ENCODE data around the gene DLD. TPM values are rescaled to one million over a fixed set of nuclear protein-coding genes. Genes with fewer than 3 reads are reported as not detected.
"Not testable (repeated sequence)": the region's sequence is repeated elsewhere in the genome, so short reads cannot be mapped to it uniquely, and the experiment has no call there.

Gene DLD
- total RNA-seq, 4 donors from 2014 or later, result 46.0 to 131 (median 126) TPM

DNA sequence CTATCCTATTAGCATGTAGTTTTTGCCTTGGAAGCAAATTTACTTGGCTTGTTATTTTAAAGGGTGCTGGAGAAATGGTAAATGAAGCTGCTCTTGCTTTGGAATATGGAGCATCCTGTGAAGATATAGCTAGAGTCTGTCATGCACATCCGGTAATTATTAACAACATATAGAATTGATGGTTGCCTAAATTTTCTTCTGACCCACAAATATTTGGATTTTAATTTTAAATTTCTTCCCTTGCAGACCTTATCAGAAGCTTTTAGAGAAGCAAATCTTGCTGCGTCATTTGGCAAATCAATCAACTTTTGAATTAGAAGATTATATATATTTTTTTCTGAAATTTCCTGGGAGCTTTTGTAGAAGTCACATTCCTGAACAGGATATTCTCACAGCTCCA, 28.0 kb downstream of the DLD start:
- 96 to 100% methylated on average over 1 to 2 of the region's 2 CpGs for WGBS, 2 donors (ENCODE audit: low coverage in 1 of 2)
- H3K36me3 ChIP-seq, result peaks cover 0 to 72% (median 32%) of the 10 kb centered on the region in 4 donors
- in situ Hi-C loops (cut with MboI; ENCODE audit: low pct_ligation_motif_present in 1 of 4, low pct_unique_long_range_greater_than_20kb in 1 of 4, low sequenced_read_pairs in 3 of 4), result no loop called here

DNA sequence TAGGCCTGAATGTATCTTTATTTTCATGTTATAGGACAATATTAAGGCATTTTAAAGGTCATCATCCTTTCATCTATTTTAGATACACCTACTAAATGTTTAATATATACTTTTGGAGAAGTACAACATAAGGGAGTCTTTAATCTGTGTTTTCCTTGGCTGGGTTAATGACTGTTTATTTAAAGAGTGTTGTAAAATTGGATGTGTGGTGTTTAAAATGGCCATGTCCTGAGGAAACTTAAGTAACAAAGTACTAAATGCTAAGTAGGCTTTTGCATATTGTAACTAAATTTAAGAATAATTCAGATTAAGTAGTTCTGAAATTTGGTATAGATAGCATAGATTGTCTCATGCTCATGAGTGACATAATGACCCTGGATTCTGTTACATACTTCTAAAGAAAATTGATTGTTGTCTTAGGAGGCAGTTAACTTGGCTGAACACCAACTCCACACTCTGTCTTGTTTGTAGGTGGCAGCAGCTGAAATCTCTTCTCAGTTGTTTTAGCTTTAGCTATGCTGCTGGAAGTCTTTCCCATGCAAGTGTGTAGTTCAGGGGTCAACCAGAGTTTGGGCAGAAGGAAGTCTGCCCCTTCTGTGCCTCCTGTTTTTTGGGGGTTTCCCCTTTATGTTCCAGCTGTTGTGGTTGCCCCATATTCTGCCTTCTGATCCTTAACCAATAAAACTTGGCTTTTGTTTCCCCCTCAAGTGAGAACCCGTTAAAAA, 29.2 kb downstream of the DLD start:
- no peaks in the 10 kb centered on the region for H3K9me3 ChIP-seq
- intact Hi-C loops (cut with DNase I; ENCODE audit: low total_unique reads), result no loop called here
- no peaks in the 10 kb centered on the region for H3K27me3 ChIP-seq
- DNase-seq, result no peak
- in situ Hi-C loops (cut with MboI; ENCODE audit: low pct_ligation_motif_present in 1 of 4, low pct_unique_long_range_greater_than_20kb in 1 of 4, low sequenced_read_pairs in 3 of 4), result no loop called here
- no peak for TF ChIP-seq EP300 (IDR thresholded peaks at IDR 0.05; ENCODE audit: low read depth)
- no peak for TF ChIP-seq CTCF (IDR thresholded peaks at IDR 0.05)
- no peak for TF ChIP-seq POLR2A (IDR thresholded peaks at IDR 0.05)
- no peak overlapping the region for H3K4me3 ChIP-seq
- peaks cover 0 to 77% (median 33%) of the 10 kb centered on the region in 4 donors for H3K36me3 ChIP-seq
- H3K27ac ChIP-seq, result peak overlapping the region; percentile 11 to 50 (median 33)
- 0 to 7% methylated on average over 1 of the region's 1 CpG for WGBS, 2 donors (ENCODE audit: low coverage in 1 of 2)
- peaks cover 0 to 39% (median 13%) of the 10 kb centered on the region in 4 donors for H3K4me1 ChIP-seq

More for the DNA sequence above, 28.0 kb downstream of the DLD start:
- intact Hi-C loops (cut with DNase I; ENCODE audit: low total_unique reads), result no loop called here
- H3K9me3 ChIP-seq, result no peaks in the 10 kb centered on the region
- H3K27ac ChIP-seq, result no peak overlapping the region
- H3K4me3 ChIP-seq, result no peak overlapping the region
- no peaks in the 10 kb centered on the region for H3K27me3 ChIP-seq
- DNase-seq, result no peak
- TF ChIP-seq POLR2A (IDR thresholded peaks at IDR 0.05) (no peak), EP300 (IDR thresholded peaks at IDR 0.05; ENCODE audit: low read depth) (no peak)
- peaks cover 0 to 34% (median 11%) of the 10 kb centered on the region in 4 donors for H3K4me1 ChIP-seq

DNA sequence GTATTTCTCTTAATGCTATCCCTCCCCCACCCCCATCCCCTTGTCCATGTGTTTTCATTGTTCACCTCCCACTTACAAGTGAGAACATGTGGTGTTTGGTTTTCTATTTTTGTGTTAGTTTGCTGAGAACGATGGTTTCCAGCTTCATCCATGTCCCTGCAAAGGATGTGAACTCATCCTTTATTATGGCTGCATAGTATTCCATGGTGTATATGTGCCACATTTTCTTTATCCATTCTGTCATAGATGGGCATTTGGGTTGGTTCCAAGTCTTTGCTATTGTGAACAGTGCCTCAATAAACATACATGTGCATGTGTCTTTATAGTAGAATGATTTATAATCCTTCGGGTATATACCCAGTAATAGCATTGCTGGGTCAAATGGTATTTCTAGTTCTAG, 30.8 kb downstream of the DLD start:
- H3K27me3 ChIP-seq; H3K27ac ChIP-seq; intact Hi-C loops (cut with DNase I; ENCODE audit: low total_unique reads); H3K9me3 ChIP-seq; in situ Hi-C loops (cut with MboI; ENCODE audit: low pct_ligation_motif_present in 1 of 4, low pct_unique_long_range_greater_than_20kb in 1 of 4, low sequenced_read_pairs in 3 of 4); H3K4me3 ChIP-seq; DNase-seq: not testable (repeated sequence)
- Histone ChIP-seq H3K4me1 (peaks cover 0 to 41% (median 13%) of the 10 kb centered on the region in 4 donors), H3K36me3 (peaks cover 0 to 74% (median 32%) of the 10 kb centered on the region in 4 donors)
- WGBS, 2 donors (ENCODE audit: low coverage in 1 of 2), result 86 to 92% methylated on average over 1 to 2 of the region's 2 CpGs

DNA sequence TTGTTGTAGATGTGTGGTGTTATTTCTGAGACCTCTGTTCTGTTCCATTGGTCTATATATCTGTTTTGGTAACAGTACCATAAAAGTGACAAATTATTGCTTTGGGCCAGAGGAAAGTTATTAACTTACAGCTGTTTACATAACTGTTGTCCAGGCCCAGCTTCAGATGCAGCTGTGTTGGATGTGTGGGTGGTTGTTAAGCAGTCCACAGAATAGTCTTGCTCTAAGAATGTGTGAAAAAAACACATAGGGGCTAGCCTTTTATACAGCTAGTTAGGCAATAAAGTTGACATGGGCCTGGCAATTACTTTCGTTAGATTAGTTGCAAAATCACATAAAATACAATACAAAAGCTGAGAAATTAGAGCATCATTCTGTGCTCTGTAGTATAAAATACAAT, 31.9 kb downstream of the DLD start:
- Histone ChIP-seq H3K27me3 (no peaks in the 10 kb centered on the region), H3K9me3 (no peaks in the 10 kb centered on the region), H3K36me3 (peaks cover 0 to 73% (median 29%) of the 10 kb centered on the region in 4 donors), H3K4me3 (no peak overlapping the region), H3K27ac (peak overlapping the region; percentile 27 to 73 (median 48)), H3K4me1 (peaks cover 0 to 41% (median 13%) of the 10 kb centered on the region in 4 donors)
- no peak for DNase-seq
- WGBS, 2 donors (ENCODE audit: low coverage in 1 of 2), result 38 to 60% methylated on average over 1 of the region's 1 CpG
- intact Hi-C loops (cut with DNase I; ENCODE audit: low total_unique reads) (no loop called here), in situ Hi-C loops (cut with MboI; ENCODE audit: low pct_ligation_motif_present in 1 of 4, low pct_unique_long_range_greater_than_20kb in 1 of 4, low sequenced_read_pairs in 3 of 4) (no loop called here)
- TF ChIP-seq EP300 (IDR thresholded peaks at IDR 0.05; ENCODE audit: low read depth) (no peak), POLR2AphosphoS5 (IDR thresholded peaks at IDR 0.05) (peak in 1 of 3 donors; percentile 6), POLR2A (IDR thresholded peaks at IDR 0.05) (no peak)

DNA sequence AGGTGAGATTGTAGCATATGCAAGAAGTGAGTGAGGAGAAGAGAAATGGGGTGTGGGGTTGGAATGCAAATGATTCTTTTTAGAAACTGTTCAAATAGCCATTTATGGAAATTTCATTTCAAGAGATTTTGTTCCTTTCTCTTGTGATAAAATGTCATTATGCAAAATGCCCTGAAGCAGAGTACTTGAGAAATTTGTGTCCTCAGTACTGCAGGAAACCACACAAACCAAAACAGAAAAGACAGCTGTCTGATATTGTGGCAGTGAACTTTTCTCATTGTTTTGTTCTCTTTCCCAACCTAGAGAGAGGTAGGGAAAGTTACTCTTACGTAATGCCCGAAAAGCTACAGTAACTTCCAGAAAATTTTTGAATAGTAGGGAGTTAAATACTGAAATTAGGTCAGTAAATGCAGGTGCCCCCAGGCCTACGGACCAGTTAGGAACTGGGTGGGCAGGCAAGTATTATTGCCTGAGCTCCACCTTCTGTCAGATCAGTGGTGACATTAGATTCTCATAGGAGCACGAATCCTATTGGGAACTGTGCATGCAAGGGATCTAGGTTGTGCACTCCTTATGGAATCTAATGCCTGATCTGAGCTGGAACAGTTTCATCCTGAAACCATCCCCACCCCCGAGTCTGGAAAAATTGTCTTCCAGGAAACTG, 34.0 kb downstream of the DLD start:
- in situ Hi-C loops (cut with MboI; ENCODE audit: low pct_ligation_motif_present in 1 of 4, low pct_unique_long_range_greater_than_20kb in 1 of 4, low sequenced_read_pairs in 3 of 4) (no loop called here), intact Hi-C loops (cut with DNase I; ENCODE audit: low total_unique reads) (no loop called here)
- Histone ChIP-seq H3K27me3 (no peaks in the 10 kb centered on the region), H3K4me3 (no peak overlapping the region), H3K27ac (peak overlapping the region in 3 of 4 donors; percentile 8 to 73 (median 64)), H3K36me3 (peaks cover 0 to 68% (median 26%) of the 10 kb centered on the region in 4 donors), H3K9me3 (no peaks in the 10 kb centered on the region), H3K4me1 (peaks cover 0 to 35% (median 10%) of the 10 kb centered on the region in 4 donors)
- WGBS, 2 donors (ENCODE audit: low coverage in 1 of 2), result 62 to 83% methylated on average over 2 to 5 of the region's 5 CpGs
- no peak for DNase-seq
- peak in 1 of 3 donors; percentile 11 for TF ChIP-seq POLR2AphosphoS5 (IDR thresholded peaks at IDR 0.05)
- TF ChIP-seq CTCF (IDR thresholded peaks at IDR 0.05), result no peak
